Peyer's patch (tissue), 4 donors: Measurements from ENCODE around the gene PLPPR2.

Experiments
- CTCF ChIP-seq, 6 experiments: fragments of 450-650 bp in 4 of 6; fragments of 200-600 bp in 2 of 6; sonication (generic) in 1 of 6; IDR thresholded peaks; one replicate each; pipeline ENCODE4 v1.5.1; 2017 to 2019; ENCODE audit warnings: antibody characterized with exemption in 6 of 6, mild to moderate bottlenecking in 3 of 6, moderate library complexity in 1 of 6
- POLR2A ChIP-seq, 2 donors: fragments of 450-650 bp; IDR thresholded peaks; one replicate each; pipeline ENCODE4 v1.5.1; 2017; ENCODE audit warnings: antibody characterized with exemption in 2 of 2, mild to moderate bottlenecking in 2 of 2, moderate library complexity in 2 of 2

GRCh38 chr19:11374433-11375142 is 19.4 kb downstream of the PLPPR2 start, which contains the start of gene SWSAP1:
- no peak for TF ChIP-seq CTCF (IDR thresholded peaks at IDR 0.05)
- no peak for TF ChIP-seq POLR2A (IDR thresholded peaks at IDR 0.05)
